GM10266 (cell line): ENCODE measurements around the gene TEX13B.
"Not testable (repeated sequence)": the region's sequence is repeated elsewhere in the genome, so short reads cannot be mapped to it uniquely, and the experiment has no call there.

Source experiments
- DNase-seq: peaks from one replicate; pipeline ENCODE4 v3.0.0; 2012; ENCODE audit errors: extremely low spot score
- CTCF ChIP-seq: IDR thresholded peaks from 2 replicates; pipeline ENCODE4 v1.5.1; 2012; ENCODE audit warnings: mild to moderate bottlenecking, low read depth; ENCODE audit not compliant: control insufficient read depth, insufficient read depth; ENCODE audit errors: missing control alignments

TEX13B gene

GRCh38 chrX:107978707-107979307 is 3.4 kb downstream of the TEX13B start:
- DNase-seq: no peak
- peak; percentile 29 for TF ChIP-seq CTCF

GRCh38 chrX:107978071-107978470 is 4.1 kb downstream of the TEX13B start:
- no peak for DNase-seq
- TF ChIP-seq CTCF: no peak

DNA sequence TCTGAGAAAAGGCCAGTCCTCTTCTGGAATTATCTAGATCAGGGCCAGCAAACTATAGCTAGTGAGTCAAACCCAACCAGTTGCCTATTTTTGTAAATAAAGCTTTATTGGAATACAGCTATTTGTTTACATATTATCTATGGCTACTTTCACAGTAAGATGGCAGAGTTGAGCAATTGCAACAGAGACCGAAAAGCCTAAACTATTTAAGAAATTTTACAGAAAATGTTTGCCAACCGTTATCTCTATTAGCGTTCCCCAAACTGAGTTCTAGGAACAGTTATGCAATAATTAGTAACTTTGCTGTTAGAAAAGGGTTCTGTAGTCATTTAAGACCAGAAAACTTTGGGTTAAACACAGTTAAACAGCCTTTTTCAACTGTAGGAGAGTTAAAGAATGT is 10.5 kb downstream of the TEX13B start:
- no peak for DNase-seq
- TF ChIP-seq CTCF: no peak

DNA sequence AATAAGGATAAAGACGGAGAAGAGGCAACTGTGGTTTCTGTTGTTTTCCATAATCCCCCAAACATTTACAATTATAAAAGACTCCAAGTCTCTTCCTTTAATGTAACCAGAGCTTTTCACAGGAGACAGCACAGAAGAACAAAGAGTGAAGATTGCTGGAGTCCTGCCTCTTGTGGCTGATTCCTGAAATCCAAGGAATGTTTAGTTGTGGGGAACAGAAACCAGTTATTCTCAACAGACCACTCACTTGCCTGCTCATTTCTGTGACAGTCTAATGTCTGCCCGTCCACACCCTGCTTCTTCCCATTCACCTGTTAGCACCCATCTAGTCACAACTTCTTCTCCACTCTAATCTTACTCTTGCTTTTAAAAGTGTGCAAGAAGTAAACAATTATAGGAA is 12.1 kb downstream of the TEX13B start:
- DNase-seq: no peak
- TF ChIP-seq CTCF: no peak

- no peak for DNase-seq
- TF ChIP-seq CTCF: no peak
Observed at GRCh38 chrX:107968623-107969022, 13.5 kb downstream of the TEX13B start.

- not testable (repeated sequence) for DNase-seq
Observed at GRCh38 chrX:107955337-107955736, 26.8 kb downstream of the TEX13B start.

DNA sequence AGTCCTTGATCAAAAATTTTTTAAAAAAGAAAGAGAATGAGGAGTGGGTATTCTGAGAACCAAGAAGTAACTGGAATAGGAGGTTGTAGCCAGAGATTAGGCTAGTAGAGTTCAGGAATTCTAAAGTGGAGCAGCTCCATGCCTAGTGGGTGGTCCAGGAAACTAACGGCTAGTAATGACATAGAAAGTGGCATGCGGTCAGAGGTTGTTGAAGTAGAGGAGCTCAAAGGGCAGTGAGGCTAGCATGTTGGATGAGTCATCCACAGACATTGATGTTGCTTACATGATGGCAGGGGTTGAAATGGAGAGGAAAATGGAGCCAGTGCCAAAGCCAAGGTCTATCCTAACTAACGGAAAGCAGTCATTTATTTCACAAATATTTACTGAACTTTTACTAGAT is 42.1 kb downstream of the TEX13B start:
- no peak for DNase-seq

More for the DNA sequence above, 42.1 kb downstream of the TEX13B start:
- TF ChIP-seq CTCF: no peak
